GM18508 (cell line): Measurements from ENCODE around the gene TTLL1.
A peak's percentile ranks its signal among the peaks of the same experiment; 100 is the strongest.

Experiments used
- ATAC-seq: cut with Tn5 transposase; IDR thresholded peaks from one replicate; pipeline ENCODE4 v1.9.1; 2021; ENCODE audit warnings: moderate number of reproducible peaks; ENCODE audit not compliant: insufficient read depth, unreplicated experiment

The TTLL1 gene

DNA sequence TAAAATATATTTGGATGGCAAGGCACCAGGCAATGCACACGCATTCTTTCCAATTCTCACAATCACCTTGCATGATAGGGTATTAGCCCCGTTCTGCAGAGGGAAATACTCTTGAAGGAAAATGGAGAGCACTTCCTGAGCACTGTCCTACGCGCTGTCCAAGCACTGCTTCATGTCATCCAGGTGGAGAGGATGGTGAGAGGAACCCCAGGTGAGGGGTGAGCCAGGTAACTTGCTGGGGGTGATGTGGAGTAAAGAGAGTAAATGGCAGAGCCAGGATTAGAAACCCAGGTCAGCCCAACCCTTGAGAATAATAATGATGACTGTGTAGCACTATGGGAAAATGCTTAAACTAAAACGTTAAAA is 73.5 kb downstream of the TTLL1 start:
- ATAC-seq, result no peak

DNA sequence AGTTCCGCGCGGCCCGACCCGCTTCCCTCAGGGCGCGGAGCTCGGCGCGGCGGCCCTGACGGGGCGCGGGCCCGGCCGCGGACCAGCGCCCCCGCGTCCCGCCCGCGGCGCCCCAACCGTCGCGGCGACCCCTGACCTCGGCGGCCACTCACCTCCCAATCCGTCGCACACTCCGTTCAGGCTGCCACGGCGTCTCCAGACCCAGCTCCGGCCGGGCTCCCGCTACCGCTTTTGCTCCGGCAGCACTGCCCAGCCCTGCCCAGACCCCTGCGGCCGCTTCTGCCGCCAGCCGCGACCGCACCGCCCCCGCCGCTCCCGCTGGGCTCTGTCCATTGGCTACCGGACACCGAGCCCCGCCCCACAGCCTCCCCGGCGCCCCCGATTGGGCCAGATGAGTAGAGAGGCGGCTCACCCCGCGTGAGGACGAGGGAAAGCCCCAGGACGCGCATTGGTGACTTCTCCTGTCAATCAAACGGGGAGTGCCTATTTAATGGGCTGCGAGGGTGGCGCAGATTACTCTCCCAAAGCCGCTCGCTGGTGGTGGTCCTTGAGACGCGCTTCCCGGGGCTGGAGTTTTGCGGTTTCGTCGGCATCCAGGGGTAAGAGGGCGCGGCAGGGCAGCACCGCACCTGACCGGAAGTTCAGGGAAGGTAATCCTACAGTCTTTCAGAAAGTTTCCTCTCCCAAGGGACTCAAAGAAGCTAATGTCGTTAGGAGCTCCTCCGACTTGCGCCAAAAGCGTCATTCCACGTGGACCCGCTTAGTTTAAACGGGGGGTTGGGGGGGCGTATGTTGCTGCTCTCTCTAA is 74.1 kb downstream of the TTLL1 start, which contains the start of gene PACSIN2:
Gene PACSIN2, minus strand, starts transcription at position 281 of the 808 bp plus-strand sequence. CDS start 103,069 bp downstream, outside the sequence.
- peak; percentile 75 for ATAC-seq

DNA sequence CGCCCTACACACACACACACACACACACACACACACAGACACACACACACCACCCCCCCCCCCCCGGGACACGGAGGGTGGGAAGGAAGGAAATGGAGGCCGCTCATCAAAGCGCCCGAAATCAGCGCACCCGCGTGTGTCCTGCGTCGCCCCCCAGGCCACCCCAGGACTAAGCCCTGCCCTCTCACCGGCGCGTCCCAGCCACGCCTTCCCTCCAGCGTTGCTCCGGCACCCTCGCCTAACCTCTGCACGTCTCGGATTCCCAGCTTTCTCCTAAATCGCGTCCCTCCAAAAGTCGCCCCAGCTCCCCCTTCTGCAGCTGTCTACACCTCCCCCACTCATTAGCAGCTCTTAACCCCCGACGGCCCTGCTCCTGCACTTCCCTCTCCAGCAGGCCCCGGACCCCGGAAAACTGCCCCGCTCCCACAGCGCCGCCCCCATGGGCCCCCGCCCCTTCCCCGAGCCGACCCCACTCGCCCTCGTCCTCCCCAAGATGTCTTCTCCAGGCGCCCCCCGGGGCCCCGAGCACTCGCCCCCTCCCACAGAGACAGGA is 74.8 kb downstream of the TTLL1 start:
- ATAC-seq, result no peak

DNA sequence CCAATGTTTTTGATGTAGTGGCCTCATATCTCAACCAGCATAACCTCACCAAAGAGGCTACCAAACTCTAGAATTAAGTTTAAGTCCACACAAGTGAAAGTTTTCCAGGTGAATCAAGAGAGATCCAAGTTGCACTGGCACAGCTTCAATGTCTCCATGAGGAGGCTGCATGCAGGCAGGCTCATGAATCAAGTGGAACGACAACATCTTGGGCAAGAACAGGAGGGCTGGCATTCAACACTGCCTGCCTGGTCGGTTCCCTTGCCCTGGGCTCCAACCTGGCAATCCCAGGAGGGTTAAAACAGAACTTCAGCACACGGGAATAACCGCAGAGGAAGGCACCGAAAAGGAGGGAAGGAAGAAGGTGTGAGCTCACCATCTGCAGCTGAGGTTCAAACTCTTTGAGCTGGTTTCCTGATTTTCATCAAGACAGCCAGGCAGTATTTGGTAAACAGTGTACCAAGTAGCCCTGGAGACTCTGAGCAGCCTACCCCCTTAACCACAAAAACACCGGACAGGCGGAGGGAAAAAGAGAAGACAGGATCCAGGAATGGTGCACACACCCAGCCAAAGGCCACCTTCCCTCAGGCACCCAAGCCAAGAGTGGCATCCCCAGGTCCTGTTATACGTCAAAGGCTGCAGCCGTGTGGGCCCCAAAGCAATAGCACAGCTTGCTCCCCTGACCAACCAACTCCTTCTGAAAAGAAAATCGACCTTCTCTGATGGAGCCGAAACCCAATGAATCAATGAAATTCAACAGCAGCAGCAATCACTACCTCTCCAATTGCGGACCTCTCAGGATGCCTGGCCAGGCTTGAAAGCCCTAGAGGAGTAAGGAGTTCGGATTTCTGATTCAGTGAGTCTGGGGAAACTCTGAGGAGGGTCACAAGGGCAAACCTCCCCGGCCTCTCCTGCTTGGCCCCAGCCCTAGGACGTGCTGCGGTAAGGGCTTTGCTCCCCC is 75.6 kb downstream of the TTLL1 start:
- no peak for ATAC-seq

DNA sequence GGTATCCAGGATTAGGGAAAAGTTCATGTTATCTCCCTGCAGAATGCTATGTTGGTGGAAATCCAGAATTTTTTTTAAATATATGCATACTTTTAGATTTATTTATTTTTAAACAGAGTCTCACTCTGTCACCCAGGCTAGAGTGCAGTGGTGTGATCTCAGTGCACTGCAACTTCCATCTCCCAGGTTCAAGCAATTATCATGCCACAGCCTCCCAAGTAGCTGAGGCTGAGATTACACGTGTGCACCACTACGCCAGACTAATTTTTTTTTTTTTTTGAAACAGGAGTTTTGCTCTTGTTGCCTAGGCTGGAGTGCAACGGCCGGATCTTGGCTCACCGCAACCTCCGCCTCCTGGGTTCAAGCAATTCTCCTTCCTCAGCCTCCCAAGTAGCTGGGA is 76.8 kb downstream of the TTLL1 start:
- no peak for ATAC-seq

DNA sequence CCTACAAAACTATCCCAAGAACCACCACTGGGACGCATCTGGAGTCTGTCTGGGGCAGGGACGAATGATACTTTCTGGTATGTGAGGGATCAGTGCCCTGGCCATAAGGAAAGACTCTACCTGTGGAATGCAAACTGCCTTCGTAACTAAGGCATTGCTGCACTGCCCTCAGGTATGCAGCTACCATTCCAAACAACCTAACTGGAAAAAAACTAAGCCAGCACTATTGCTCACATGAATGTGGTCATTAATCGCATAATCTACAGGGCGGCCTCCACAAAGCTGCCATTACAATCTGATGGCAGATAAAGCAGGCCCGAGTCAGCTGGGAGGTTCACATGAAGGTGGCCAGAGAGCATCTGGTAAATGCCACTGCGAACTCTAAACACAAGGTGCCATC is 78.1 kb downstream of the TTLL1 start:
- no peak for ATAC-seq

DNA sequence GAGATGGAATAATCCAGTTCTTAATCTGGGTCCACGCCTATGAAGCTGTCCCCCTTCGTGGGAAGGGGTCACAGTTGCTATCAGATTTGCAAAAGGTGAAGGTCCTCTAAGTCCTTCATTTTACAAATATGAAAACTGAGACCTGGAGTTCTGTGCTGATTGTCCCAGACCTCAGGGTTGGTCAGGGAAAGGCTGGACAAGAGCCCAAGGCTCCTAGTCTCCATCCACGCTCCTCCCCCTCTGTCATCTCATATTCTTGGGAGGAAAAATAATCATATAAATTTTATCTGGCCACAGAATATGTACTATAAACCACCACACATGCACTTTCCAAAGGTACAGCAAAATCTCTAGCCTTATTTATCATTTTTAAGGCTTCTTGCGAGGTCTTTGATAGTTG is 79.7 kb downstream of the TTLL1 start:
- ATAC-seq, result no peak

DNA sequence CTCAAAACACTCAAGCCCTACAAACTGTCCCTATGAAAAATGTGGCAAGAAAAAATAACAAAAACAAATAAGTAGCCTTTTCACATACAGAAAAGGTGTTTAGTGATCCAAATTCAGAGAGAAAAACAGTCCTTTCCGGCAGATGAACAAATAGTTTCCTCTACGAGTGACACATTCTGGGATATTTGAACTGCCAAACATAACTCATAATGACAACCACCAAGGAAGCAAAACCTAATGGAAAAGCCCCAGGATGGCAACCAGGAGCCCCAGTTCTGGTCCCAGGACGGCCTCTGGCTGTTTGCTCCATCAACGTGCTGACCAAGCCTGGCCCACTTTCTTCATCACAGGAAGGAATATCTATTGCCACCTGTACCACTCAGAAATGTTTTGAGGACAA is 80.3 kb downstream of the TTLL1 start:
- no peak for ATAC-seq

DNA sequence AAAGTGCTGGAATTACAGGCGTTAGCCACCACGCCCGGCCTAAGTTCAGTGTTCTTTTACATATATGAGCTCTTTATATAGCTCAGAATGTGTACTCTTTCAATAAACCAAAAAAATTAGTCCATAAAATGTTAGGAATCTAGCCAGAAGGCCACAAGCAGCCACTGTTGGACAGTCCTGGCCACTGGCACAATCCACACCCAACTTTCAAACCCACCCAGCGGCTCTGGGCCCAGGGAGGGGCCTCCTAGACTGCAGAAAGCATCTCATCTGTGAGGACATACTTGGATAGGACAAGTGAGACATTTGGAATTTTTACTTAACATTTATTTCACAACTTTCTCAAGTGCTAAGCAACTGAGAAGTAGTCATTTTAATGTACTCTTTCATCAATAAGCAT is 80.7 kb downstream of the TTLL1 start:
- ATAC-seq, result no peak

DNA sequence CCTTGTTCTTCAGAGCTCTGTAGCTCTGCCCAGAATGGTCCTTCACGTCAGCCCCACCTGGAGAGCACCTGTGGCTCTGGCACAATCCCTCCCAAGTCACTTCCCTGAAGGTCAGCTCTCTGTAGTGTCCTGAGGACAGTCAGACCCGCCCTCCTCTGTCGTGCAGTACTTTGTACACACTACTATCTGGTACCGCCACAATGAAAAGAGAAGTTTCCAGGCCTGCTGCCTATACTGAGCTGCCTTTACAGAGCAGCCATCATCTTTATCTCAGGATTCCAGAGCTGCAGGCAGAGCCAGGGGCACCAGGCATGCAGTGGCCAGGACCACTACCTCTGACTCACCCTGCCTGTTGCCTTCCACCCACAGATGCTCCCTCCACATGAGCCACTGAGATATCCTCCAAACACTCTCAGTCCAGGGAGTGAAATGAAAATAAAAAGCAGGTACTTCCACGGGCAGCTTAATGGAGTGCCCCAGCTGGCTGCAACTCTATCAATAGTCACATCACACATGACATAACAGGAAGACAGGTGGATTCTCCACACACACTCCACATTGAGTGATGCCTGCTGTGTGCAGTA is 81.6 kb downstream of the TTLL1 start:
- no peak for ATAC-seq

DNA sequence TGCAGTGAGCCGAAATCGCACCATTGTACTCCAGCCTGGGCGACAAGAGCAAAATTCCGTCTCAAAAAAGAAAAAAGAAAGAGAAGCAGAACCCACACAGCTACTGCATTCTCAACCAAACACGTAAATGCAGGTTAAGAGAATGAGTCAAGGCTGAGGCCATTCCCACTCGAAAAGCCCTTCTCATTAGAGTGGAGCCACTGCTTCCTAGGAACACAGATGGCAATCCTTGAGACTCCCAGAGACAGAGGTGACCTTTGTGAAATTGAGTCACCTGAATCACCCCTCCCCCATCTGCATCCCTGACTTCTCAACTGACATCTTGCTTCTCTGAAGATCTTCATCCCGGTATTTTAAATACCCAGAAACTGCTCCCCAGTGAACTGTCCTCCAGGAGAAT is 82.4 kb downstream of the TTLL1 start:
- ATAC-seq, result no peak

DNA sequence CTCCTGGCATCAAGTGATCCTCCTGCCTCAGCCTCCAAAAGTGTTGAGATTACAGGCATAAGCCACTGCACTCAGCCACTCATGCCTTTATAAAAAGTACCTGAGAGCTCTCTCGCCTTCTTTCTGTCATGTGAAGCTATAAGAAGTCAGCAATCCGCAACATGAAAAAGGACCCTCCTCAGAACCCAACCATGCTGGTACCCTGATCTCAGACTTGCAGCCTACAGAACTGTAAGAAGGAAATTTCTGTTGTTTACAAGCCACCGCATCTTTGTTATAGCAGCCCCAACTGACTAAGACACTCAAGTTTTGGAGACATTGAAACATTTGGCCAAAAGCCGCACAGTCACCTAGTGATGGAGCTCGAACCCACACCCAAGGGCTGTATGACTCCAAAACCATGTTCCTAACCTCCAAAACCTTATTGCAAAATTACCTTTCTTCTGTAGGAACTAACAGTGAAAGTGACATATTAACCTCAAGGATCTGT is 83.1 kb downstream of the TTLL1 start:
- no peak for ATAC-seq

DNA sequence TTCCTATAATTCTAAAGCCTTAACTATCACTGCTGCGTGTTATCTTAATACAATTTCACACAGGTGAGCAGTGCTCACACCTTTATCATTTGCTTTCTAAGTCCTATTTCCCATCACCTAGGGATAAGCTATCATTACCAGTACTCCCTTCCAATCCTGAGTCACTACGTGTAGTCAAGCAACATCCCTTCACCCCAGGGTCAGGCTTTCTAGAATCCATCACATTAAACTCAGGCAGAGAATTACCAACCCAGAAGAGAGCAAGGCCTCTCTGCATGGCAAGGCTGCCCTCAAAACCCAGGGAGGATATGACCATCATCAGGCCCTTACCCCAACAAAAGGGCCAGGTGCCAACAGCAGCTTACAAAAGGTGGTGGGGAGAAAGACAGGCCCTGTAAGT is 84.1 kb downstream of the TTLL1 start:
- ATAC-seq, result no peak

DNA sequence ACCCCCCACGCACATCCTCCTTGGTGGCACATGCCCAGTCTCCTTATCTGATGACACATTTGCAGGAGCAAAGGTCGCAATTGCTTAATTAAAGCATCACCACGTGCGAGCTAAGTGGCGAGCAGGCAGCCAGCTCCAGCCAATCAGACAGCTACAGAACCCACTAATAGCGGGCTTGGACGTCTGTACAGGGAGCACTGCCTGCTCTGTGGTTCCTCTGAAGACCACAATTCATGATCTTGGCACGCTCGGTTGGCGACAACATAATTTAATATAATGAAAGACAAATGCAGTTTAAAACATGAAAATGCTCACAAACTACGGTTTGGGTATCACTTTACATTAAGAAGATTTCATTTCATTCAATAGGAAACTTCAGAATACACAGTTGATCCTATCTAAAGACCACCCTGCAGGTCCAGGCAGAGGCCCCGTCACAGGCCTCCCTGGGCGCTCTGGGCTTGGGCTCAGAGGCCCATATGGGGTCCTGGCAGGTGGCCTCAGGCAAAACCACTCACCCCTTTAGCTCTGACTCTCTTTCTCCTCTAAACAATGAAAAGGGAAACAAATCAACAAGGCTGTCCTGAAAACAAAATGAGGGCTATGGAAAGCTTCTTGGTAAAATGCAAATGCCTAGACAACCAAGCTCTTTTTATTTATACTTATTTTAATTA is 84.7 kb downstream of the TTLL1 start:
- ATAC-seq, result no peak

DNA sequence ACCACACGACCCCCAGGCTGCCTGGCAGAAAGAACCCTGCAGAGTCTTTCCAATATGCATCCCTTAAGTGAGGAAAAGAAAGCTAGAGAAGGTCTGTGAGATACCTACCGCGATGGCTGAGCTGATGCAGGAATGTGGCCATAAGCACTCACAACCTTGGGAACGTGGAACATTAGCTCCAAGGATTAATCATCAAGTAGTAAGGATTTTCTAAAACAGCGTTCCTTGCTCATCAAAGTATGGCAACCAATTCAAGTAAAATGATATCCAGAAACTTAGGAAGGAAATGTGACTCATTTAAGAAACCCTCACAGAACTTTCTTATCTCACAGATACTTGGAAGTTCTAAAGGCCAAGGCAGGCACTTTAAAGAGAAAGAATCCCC is 87.0 kb downstream of the TTLL1 start:
- no peak for ATAC-seq

DNA sequence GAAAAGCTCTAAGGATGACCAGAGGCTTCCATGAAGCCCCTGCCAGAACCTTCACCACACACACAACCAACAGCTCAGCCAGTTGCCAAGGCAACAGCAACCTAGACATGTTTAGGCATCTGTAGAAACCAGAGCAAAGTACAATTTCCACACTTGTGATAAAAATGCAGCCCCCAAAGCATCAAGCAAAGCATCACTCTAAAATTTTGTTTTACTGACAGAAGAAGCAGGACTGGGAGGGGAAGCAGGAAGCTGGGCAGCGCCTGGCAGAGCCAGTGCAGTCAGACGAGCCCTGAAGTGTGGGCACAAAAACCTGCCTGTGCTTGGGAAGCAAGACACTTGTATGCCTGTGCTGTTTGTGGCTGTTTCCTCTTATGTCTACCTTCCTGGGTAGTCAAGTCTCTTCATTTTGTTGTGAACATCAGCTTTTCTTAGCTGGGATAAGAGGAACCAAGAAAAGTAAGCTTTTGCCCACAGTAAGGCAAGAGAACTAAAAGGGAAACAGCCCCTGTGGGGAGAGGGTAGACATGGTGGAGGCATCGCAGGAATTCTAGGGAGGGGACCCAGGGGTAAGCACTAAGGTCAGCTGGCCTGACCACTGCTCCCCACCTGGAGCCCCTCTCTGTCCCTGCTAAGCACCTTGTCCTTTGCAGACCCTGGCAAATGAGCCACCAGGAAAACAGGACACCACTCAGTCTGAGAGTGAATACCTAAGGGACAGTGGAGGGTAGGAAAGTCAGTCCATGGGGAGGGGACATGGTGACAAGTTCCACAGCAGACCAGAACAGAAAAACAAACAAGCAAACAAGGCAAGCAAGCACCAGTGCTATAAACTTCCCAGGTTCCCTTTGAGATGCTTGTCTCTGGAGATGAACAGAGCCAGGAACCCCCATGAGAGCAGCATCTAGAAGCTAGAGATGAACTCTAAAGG is 87.7 kb downstream of the TTLL1 start:
- no peak for ATAC-seq

DNA sequence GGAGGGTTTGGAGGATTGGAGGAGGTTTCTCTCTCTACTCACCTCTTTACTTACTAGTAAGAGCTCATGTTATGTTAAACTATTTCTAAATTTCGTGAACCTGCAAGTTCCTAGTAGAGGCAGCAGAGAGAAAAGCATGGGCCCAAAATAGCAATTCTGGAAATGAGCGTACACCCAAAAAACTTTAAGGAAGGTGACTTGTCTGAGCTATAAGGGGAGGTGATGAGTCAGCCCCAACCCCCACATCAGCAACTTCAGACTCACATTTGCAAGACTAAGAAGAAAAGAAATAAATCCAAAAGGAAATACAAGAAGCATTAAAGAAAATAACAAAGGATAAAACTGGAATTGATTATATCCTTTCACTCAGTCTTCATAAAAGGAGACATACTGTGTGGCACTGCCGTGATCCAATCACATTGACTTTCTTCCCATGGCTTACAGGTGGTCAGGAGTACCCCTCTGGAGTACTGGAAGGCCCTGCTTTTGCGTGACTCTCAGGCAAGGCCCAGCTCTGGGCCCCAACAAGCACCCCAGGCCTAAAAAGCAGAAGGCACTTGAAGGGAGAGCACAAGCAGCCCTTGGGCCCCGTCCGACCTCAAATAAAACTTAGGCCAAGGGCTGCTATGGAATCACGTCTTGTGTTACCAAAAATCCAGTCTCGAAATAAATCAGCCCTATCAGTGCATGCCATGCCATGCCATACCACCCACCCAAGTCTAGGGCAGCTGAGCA is 88.6 kb downstream of the TTLL1 start:
- no peak for ATAC-seq

DNA sequence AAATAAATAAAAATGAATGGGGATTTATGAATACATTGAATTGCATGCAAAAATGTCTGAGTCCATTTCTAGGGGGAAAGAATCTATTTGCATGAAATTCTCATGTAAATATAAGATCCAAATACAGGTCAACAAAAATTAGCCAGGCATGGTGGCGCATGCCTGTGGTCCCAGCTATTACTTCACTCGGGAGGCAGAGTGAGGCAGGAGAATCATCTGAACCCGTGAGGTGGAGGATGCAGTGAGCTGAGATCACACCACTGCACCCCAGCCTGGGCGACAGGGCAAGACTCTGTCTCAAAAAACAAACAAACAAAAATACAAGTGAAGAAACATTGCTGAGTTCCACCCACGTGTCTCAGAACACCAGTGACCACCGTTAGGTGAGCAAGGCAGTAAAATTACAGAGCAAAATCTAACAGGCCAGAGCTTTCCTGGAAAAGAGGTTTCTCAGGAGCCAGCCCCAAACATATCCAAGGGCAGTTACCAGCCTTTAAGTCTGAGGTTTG is 91.6 kb downstream of the TTLL1 start:
- ATAC-seq, result no peak
